H1 (cell line): ENCODE measurements around the gene PMM2.

ENCODE experiments used
- ATF3 ChIP-seq: IDR thresholded peaks from 2 replicates; pipeline ENCODE4 v1.6.1; 2011; ENCODE audit warnings: low read depth, mild to moderate bottlenecking, low read length; ENCODE audit not compliant: insufficient read depth
- CTCF ChIP-seq, 3 experiments: IDR thresholded peaks; 1 replicate in 2 of 3; 2 replicates in 1 of 3; pipeline versions ENCODE4 v1.5.1 to v1.6.1; 2011; ENCODE audit warnings: low read length in 3 of 3, mild to moderate bottlenecking in 3 of 3, inconsistent platforms in 2 of 3, low read depth in 1 of 3, moderate library complexity in 1 of 3; ENCODE audit not compliant: insufficient read depth in 1 of 3; ENCODE audit errors: control extremely low read depth in 1 of 3
- EZH2 ChIP-seq: fragments of 200-600 bp; sonication (generic); IDR thresholded peaks from 2 replicates; pipeline ENCODE4 v1.7.1; 2012; ENCODE audit warnings: low read depth, mild to moderate bottlenecking, moderate library complexity, low read length, inconsistent platforms; ENCODE audit not compliant: severe bottlenecking
- MAX ChIP-seq: IDR thresholded peaks from 2 replicates; pipeline ENCODE4 v1.6.1; 2012; ENCODE audit warnings: inconsistent platforms
- POLR2A ChIP-seq, 2 experiments: IDR thresholded peaks; 1 replicate in 1 of 2; 2 replicates in 1 of 2; pipeline ENCODE4 v1.6.1; 2011; ENCODE audit warnings: low read depth in 2 of 2, low read length in 2 of 2, mild to moderate bottlenecking in 2 of 2; ENCODE audit errors: control extremely low read depth in 1 of 2
- POLR2AphosphoS5 ChIP-seq: IDR thresholded peaks from 2 replicates; pipeline ENCODE4 v1.6.1; 2011; ENCODE audit warnings: low read depth, low read length
- RNF2 ChIP-seq: fragments of 200-900, 300-1000 bp; sonication (generic); IDR thresholded peaks from 2 replicates; pipeline ENCODE4 v1.7.1; 2016; ENCODE audit warnings: borderline replicate concordance, low read depth, mild to moderate bottlenecking, antibody characterized with exemption, low read length; ENCODE audit not compliant: poor library complexity, severe bottlenecking; ENCODE audit errors: missing control alignments
- SP1 ChIP-seq: IDR thresholded peaks from 2 replicates; pipeline ENCODE4 v1.6.1; 2011; ENCODE audit warnings: low read depth, low read length
- SP2 ChIP-seq: IDR thresholded peaks from 2 replicates; pipeline ENCODE4 v1.6.1; 2012; ENCODE audit warnings: mild to moderate bottlenecking, low read length, inconsistent platforms
- SUZ12 ChIP-seq: fragments of 200-600 bp; sonication (generic); IDR thresholded peaks from 2 replicates; pipeline ENCODE4 v1.6.1; 2012; ENCODE audit warnings: mild to moderate bottlenecking, inconsistent platforms, low read length, moderate library complexity, mixed read lengths
- TAF1 ChIP-seq: IDR thresholded peaks from 2 replicates; pipeline ENCODE4 v1.6.1; 2011; ENCODE audit warnings: mild to moderate bottlenecking, low read depth, low read length
- TEAD4 ChIP-seq: IDR thresholded peaks from 2 replicates; pipeline ENCODE4 v1.6.1; 2012; ENCODE audit warnings: low read depth, low read length, inconsistent platforms, mixed read lengths
- TF ChIP-seq, protein P1 (sequence below): IDR thresholded peaks from 2 replicates; pipeline ENCODE4 v1.6.1; 2012; ENCODE audit warnings: low read length, inconsistent platforms

GRCh38 chr16:8795818-8796217 lies 1.8 kb upstream of the PMM2 start:
- TF ChIP-seq TAF1 (no peak), SP2 (no peak), TEAD4 (no peak), POLR2A (IDR thresholded peaks at IDR 0.05; ENCODE audit: control extremely low read depth in 1 of 2, low read depth in 2 of 2, low read length in 2 of 2) (no peak), MAX (no peak), SP1 (no peak), POLR2AphosphoS5 (no peak), SUZ12 (no peak), RNF2 (no peak), EZH2 (no peak), CTCF (IDR thresholded peaks at IDR 0.05; ENCODE audit: control extremely low read depth in 1 of 3, insufficient read depth in 1 of 3, low read depth in 1 of 3, low read length in 3 of 3) (no peak), ATF3 (no peak)
- TF ChIP-seq, protein P1, sequence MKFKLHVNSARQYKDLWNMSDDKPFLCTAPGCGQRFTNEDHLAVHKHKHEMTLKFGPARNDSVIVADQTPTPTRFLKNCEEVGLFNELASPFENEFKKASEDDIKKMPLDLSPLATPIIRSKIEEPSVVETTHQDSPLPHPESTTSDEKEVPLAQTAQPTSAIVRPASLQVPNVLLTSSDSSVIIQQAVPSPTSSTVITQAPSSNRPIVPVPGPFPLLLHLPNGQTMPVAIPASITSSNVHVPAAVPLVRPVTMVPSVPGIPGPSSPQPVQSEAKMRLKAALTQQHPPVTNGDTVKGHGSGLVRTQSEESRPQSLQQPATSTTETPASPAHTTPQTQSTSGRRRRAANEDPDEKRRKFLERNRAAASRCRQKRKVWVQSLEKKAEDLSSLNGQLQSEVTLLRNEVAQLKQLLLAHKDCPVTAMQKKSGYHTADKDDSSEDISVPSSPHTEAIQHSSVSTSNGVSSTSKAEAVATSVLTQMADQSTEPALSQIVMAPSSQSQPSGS, result no peak
